ENCODE data around the gene DCAF15.

The DCAF15 gene

DNA sequence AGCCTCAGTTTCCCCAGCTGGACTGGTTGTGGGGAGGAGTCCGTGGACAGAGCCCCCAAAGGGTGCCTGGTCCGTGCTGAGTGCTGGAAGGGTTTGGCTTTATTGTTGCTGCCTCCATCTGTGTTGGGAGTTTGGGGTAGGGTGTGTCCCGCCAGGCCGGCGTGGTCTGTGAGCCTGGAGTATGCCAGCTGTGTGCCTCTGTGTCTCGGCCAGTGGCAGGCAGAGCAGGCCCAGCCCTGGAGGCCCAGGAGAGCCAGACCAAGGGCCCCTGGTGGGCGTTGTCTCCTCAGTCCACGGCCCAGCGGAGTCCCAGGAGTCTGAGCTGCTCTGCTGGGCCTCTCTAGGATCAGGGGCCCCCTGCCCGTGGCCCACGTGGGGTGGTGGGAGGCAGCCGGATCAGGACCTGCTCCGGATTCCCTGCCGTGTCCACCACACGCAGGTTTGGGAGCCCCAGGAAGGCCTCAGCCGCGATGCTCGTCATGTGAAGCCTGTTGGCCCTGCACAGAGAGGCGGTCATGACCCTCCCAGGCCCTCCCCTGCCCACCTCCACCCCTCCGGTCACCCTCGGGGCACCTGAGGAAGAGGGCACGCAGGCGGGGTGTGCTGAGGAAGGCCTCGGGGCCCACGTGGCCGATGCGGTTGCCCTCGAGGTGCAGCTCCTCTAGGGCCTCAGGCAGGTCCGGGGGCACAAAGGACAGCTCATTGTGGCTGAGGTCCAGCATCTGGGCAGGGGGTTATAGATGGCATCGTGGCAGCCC lies 20.7 kb upstream of the DCAF15 start:
- no peak for DNase-seq

DNA sequence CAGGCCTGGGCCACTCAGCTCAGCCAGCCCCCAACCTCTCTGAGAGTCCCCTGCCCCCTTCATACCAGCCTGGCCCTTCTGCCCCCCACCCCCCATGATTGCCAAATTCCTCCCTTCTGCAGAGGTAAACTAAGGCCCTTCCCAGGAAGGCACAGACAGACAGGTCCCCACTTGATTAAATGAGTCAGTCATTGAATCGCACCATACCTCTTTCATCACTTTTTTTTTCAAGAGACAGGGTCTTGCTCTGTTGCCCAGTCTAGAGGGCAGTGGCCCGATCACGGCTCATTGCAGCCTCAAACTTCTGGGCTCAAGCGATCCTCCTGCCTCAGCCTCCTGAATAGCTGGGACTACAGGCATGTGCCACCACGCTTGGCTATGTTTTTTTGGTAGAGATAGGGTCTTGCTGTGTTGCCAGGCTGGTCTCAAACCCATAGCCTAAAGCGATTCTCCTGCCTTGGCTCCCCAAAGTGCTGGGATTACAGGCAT lies 20.1 kb upstream of the DCAF15 start:
- no peak for DNase-seq

DNA sequence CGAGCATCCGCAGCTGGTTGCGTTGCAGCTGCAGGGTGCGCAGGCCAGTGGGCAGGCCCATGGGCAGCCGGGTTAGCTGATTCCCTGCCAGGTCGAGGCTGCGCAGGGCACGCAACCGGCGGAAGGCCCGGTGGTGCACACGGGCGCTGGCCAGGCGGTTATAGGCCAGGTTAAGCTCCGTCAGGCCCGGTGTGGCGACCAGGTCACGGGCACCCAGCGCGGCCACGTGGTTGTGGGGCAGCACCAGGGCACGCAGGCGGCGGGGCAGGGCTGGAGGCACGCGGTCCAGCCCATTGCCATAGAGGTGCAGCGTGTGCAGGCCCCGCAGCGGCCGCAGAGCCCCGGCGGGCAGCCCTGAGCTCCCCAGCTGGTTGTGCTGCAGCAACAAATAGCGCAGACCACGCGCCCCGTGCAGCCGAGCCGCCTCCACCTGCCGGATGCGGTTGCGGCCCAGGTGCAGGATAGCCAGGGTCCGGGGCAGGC lies 19.4 kb upstream of the DCAF15 start:
- DNase-seq = no peak

DNA sequence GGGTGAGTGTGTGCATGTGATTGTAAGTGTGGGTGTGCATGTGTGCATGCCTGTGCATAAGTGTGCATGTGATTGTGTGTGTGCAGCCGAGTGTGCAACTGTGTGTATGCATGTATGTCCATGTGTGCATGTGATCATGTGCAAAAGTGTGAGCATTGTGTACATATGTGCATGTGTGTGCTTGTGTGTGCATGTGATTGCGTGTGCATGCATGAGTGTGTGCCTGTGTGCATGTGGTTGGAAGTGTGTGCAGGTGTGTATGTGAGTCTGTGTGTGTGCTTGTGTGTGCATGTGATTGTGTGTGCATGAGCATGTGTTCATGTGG lies 17.6 kb upstream of the DCAF15 start:
- no peak for DNase-seq

DNA sequence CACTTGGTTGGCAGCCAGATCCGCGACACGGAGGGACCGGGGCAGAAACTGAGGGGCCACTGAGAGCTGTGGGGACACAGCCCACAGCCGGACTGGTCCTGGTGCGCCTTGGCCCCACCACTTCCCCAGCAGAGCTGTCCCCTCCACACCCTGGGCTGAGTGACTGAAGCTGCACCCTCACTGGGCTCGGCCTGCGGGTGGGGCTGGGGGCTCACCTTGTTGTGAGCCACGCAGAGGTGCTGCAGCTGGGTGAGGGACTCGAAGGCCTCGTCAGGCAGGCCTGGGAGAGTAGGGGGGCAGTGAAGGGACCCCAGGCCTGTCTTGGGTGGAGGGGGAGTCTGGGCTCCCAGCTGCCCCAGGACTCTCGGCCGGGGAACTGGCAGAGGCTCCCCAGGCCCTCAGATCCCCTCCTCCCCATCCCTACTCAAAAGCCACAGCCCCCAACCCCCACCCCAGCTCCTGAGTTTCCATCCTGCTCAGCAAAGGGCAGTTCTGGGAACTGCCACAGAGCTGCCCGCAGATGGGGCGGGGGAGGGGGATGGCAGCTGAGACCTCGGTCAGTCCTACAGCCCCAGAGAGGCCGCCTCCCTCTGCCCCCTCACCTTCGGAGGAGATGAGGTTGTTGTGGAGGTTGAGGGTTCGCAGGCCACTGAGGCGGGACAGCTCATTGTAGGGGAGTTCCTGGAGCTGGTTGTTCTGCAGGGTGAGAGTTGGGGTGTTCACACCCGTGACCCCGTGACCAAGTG lies 16.4 kb upstream of the DCAF15 start:
- DNase-seq = no peak

DNA sequence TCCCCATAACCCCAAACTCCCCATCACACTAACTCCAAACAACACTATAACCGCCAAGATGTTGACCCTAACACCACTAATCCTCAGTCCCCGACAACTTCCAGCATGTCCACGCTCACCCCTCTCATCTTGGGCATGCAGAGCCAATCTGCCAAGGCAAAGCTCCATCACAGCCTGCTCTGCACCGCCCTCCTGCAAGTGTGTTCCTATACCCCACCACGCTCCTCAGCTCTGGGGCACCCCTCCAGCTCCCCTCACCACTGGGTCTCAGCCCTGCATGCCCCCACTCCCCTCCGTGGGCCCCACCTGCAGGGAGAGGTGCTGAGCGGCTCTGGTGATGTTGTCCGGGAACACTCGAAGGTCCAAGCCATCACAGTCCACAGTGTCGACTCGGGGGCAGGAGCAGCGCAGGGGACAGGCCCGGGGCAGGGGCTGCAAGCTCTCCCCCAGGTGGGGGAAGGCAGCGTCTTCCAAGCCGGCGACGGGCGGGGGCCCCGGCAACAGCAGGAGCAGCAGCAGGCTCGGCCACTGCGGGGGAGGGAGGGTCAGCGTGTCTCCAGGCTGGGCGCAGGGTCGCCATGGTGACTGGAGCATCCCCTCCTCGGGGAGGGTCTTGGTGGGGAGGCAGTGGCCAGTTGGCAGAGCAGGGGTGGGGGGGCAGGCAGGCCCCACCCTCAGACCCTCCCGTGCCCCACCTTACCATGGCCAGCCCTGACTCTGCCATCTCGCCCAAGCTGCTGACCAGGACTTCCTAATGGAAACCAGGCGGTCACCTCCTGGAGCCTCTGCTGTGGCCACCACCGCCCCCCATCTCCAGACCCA lies 14.6 kb upstream of the DCAF15 start:
- DNase-seq = no peak

DNA sequence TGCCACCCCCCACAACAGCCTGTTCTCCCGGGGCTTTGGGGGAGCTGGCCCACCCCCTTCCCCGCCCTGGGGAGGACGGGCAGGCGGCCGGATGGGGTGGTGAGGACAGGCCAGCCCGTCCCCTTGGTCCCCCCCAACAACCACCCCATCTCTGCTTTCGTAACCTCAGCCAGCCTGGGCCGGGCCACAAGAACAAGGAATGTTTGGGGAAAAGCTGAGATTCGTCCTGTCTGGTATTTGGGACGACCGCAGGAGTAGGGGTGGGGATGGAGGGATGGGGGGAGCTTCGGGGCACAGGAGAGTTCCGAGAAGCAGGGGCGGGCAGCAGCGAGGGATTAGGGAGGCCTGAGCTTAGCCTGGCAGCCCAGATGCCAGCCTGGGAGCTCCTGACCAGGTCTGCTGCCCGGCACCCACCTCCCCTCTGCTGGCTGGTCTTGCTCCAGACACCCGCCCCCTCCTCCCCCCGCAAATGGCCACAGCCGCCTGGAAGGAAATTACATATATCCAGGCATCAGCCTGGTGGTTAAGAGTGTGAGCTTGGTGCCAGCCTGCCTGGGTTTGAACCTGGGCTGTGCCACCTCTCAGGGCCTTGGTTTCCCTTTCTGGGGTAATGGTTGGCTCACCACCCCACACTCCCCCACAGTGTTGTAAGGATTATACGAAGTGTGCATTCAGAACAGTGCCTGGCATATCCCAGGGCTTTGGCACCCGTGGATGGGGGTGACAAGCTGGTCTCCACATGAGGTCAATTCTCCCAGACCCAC lies 13.8 kb upstream of the DCAF15 start, which contains the start of gene PODNL1:
Gene PODNL1, minus strand, starts transcription at position 117 of the 764 bp plus-strand sequence. CDS start 236 bp downstream, outside the sequence.
- no peak for DNase-seq

DNA sequence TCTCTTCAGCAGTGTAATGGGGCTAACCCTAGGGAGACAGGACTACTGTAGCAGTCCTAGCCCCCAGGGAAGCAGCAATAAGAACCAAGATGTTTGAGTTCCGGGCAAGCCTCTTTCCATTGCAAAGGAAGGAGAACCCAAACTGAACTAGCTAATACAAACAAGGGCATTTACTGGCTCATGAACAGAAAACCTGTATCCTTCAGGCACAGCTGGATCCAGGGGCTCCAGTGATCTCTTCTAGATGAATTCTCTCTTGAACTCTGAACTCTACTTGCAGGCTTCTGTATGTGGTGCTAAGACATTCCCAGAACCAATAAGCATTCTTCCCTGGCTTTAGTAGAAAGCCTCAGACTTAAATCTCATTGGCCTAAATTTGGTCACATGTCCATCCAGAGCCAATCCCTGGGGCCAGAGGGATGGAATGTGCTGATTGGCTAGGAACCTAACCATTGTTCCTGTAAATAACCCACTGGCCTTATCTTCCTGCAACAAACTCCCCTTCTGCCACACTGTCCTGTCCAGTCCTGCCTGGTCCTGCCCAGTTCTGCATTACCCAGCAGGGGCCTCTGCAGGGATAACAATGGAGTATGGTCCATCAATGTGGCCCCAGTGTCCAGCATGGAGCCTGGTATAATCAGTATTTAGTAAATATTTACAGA lies 10.2 kb upstream of the DCAF15 start:
- no peak for DNase-seq

DNA sequence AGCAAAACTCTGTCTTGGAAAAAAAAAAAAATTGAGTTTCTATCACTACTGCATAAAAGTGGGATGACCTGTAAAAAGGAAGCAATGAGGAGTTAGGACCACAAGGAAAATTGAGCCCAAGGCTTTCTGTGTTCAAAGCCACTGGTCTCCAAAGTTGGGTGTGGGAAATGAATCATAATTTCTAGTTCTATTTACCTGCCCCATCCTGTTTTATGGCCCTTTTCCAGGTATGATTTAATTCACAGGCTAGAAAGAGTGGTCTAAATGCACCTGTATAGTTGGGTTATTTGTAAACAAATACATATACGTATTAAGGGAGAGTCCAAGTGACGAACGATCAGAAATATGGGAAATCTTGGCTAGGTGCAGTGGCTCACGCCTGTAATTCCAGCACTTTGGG lies 5.9 kb upstream of the DCAF15 start:
- no peak for DNase-seq

DNA sequence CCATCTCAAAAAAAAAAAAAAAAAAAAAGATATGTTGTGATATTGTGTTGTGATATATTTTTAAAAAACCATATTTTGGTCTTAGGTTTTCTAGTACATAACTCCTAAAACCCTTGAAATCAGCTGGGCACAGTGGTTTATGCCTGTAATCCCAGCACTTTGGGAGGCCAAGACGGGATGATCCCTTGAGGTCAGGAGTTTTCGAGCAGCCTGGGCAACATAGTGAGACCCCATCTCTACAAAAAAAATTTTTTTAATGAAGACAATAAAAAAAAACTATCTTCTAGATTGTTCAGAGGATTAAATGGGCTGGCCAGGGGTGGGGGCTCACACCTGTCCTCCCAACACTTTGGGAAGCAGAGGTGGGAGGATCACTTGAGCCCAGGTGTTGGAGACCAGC lies 1.3 kb upstream of the DCAF15 start:
- no peak for DNase-seq

DNA sequence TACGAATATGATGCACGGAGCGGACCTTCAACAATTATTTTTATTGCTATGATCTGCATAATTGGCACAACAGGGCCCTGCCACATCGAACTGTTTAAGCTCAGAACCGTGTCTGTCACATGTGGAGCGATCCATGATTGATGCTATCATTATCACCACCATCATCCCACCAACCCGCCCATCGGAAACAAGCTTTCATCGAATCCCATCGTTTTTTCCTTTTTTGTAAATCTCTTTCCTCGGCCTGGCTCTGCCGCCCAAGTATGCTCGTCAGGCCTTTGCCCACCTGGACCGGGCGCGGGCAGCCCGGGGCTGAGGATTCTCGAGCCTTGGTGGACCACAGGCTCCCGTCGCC lies 533 bp upstream of the DCAF15 start:
- no peak for DNase-seq

DNA sequence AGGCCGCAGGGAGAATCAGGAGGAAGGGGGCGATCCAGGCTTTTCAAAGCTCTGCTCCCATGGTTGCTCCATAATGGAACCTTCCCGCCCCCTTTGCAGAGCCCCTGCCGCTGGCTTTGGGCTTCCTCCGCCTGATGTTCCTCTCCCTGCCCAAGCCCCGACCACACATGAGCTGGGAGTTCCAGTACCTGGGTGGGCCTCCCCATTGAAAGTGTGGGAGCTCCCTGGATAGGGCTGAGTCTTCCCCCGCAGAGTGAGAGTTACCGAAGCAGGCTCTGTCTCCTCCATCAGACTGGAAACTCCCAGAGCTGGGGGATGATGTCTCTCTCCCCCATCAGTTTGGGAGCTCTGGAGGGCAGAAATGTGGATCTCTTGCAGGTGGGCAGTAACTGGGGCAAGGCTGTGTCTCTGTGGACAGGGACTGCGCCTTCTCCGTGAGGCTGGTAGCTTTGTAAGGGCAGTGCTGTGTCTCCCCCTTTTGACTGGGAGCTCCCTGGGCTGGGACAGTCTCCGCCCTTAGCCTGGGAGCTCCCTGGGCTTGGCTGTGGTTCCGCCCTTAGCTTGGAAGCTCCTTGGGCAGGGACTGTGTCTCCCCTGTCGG lies 722 bp downstream of the DCAF15 start:
- DNase-seq = no peak

DNA sequence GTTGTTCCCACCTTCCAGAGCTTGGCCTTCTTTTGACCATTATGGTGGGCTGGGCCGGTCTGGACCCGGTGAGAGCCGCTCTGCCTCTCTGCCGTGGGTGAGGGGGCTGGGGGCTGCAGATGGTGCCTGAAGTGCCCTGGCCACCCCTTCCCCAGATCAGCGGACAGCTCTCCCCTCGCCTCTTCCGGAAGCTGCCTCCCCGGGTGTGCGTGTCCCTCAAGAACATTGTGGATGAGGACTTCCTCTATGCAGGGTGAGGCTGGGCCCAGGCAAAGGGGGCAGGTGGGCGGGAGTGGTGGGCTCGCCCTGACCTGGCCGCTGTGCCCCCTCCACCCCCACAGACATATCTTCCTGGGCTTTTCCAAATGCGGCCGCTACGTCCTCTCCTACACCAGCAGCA lies 1.9 kb downstream of the DCAF15 start:
- no peak for DNase-seq

DNA sequence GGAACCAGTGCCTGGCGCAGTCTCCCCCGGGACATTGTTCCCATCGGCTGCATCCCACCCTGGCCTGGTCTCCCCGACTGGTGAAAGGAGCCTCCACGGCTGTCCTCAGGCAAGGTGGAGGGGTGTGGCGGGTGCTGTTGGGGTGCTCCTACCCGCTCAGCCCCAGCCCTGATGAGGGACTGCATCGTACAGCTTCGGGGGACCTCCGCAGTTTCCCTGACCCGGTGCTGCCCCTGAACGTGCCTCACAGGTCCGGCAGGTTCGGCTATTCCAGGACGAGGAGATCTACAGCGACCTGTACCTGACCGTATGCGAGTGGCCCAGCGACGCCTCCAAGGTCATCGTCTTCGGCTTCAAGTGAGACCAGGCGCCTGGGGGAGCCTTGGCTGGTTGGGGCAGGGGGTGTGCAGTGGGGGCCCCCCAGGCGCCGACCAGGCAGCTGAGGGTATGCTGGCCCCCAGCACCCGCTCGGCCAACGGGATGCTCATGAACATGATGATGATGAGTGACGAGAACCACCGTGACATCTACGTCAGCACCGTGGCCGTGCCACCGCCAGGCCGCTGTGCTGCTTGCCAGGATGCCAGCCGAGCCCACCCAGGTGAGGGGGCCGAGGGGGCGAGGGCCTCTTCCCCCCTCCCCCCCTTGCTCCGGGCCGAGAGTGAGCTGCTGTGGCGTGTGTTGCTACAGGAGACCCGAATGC lies 3.5 kb downstream of the DCAF15 start:
- no peak for DNase-seq

DNA sequence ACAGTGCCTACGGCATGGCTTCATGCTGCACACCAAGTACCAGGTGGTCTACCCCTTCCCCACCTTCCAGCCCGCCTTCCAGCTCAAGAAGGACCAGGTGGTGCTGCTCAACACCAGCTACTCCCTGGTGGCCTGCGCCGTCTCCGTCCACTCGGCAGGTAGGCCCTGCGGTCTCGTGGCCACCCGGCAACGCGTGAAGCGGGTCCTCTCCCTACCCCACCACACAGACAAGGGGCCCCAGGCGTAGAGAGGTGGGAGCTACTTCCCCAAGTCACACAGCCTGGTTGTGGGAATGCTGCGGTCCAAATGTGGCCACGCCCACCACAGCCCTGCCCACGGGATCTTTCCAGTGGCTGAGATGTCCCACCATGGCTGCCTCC lies 4.0 kb downstream of the DCAF15 start:
- no peak for DNase-seq

DNA sequence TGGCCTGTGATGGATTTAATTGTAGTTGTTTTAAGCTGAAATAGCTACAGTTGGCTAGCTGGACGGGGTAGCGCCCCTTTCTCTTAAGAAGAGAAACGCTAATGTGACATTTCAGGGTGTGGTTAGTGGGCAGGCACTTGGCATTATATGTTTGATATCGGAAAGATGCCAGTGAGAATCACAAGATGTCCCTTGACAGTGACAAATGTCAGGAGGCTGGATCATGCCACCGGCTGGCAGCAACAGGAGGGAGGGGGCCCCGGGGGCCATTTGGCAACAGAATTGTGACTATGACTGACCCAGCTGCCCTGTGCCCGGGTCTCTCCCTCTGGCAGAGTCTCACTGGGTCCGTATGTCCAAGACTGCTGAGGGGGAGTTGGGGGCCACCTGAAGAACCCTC lies 4.7 kb downstream of the DCAF15 start:
- no peak for DNase-seq

DNA sequence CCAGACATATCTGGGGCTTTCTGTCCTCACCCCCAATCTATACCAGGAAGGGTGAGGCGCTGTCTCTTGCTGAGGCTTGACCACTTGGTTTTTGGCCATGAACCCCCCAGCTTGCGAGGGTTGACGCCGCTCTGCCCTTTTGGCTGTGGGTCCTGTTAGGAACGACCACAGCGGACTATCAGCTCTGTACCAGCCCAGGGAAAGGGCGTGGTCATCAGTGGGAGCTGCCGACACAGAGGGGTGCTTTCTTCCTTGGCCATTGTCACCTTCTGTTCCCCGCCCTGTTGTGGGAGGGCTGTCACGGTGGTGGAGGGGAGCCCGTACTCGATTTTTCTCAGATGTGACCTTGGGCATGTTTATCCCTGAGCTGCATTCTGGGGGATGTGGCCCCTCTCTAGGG lies 5.7 kb downstream of the DCAF15 start:
- no peak for DNase-seq

DNA sequence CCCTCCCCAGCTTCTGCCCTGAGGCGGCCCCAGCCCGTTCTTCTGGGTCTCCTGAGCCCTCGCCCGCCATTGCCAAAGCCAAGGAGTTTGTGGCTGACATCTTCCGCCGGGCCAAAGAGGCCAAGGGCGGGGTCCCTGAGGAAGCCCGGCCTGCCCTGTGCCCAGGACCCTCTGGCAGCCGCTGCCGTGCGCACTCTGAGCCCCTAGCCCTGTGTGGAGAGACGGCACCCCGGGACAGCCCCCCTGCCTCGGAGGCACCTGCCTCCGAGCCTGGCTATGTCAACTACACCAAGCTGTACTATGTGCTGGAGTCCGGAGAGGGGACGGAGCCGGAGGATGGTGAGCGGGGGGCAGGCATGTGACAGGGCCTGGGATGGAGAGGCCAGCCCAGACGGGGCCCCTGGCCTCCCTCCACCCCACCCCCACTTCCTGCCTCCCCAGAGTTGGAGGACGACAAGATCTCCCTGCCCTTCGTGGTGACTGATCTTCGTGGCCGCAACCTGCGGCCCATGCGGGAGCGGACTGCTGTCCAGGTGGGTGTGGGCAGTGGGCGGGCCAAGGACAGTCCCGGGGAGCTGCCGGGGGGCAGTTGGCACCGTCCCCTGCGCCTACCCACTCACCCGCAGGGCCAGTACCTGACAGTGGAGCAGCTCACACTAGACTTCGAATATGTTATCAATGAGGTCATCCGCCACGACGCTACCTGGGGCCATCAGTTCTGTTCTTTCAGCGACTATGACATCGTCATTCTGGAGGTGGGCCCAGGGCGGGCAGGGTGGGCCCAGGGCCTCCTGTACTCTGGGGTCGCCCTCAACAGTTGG lies 7.0 kb downstream of the DCAF15 start:
- DNase-seq = no peak

DNA sequence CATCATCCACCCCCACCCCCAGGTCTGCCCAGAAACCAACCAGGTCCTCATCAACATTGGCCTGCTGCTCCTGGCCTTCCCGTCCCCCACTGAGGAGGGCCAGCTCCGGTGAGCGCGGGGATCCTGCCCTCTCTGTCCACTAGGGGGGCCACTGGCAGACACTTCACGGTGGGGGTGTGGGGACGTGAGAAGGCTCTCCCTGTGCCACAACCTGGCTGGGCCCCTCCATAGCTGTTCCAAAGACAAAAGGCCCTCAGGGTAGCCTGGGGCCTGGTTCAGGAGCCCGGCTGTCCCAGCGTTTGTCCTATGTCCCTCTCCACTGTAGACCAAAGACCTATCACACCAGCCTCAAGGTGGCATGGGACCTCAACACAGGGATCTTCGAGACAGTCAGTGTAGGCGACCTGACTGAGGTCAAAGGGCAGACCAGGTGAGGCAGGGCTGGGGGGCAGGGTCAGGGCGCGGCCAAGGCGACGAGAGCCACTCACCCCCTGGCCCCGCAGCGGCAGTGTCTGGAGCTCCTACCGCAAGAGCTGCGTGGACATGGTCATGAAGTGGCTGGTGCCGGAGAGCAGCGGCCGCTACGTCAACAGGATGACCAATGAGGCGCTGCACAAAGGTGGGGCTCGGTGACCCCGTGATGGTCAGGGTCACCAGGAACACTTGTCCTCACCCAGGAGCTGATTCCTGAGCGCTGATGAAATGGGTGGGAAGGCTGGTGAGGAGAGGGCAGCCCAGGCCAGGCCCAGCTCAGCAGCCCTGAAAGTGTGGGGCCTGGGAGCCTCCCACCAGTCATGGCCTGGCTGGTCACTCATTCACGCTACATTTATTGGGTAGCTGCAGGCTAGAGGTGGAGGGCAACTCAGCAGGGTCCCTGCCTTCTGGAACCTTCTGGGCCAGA lies 7.9 kb downstream of the DCAF15 start:
- no peak for DNase-seq

Data from activated CD4-positive, alpha-beta T cell treated with anti-CD3 and anti-CD28 coated beads, Interleukin-2, amount 50 U/mL, for 16 hours (primary cell).